ENCODE data around the gene COX5B. TPM values are rescaled to one million over a fixed set of nuclear protein-coding genes. Genes with fewer than 3 reads are reported as not detected.

The COX5B gene
- polyA plus RNA-seq, 1 donor (not counting 4 experiments of a cell fraction or from before 2014, with no cell fraction given) = 311 TPM

GRCh38 chr2:97660044-97660774 lies 14.3 kb downstream of the COX5B start:
- Histone ChIP-seq H3K79me2 (ENCODE audit: control insufficient read depth, insufficient read depth, low read length) (peaks cover 26% of the 10 kb centered on the region), H3K9ac (ENCODE audit: control insufficient read depth, extremely low read depth, insufficient read depth, low read length) (no peak overlapping the region), H2AFZ (ENCODE audit: control insufficient read depth, low read length) (no peak overlapping the region), H3K27me3 (ENCODE audit: control insufficient read depth, extremely low read depth, insufficient read depth, low read length) (no peaks in the 10 kb centered on the region), H3K27ac (ENCODE audit: control insufficient read depth, insufficient read depth, low read length) (no peak overlapping the region), H3K9me3 (ENCODE audit: control insufficient read depth, low read depth, low read length) (no peaks in the 10 kb centered on the region), H4K20me1 (ENCODE audit: control insufficient read depth, extremely low read depth, insufficient read depth, low read length) (no peaks in the 10 kb centered on the region), H3K4me2 (ENCODE audit: control insufficient read depth, extremely low read depth, insufficient read depth, low read depth, low read length) (no peak overlapping the region), H3K4me1 (ENCODE audit: control insufficient read depth, extremely low read depth, insufficient read depth, low read length) (peaks cover 9% of the 10 kb centered on the region), H3K36me3 (ENCODE audit: control insufficient read depth in 2 of 2, extremely low read depth in 1 of 2, insufficient read depth in 2 of 2, low read length in 2 of 2) (peaks cover 12 to 21% of the 10 kb centered on the region in 2 experiments), H3K9me1 (ENCODE audit: control insufficient read depth, extremely low read depth, insufficient read depth, low read length) (no peaks in the 10 kb centered on the region), H3K4me3 (ENCODE audit: control insufficient read depth in 2 of 3, extremely low read depth in 1 of 3, insufficient read depth in 2 of 3, low read depth in 1 of 3, low read length in 3 of 3) (no peak overlapping the region)
- DNase-seq (ENCODE audit: low read depth, low spot score) = no peak
- FAIRE-seq = no peak
- dilution Hi-C loops (cut with MboI; ENCODE audit: extremely low pct_ligation_motif_present, low sequenced_read_pairs) = no loop called here
- TF ChIP-seq, protein P1, sequence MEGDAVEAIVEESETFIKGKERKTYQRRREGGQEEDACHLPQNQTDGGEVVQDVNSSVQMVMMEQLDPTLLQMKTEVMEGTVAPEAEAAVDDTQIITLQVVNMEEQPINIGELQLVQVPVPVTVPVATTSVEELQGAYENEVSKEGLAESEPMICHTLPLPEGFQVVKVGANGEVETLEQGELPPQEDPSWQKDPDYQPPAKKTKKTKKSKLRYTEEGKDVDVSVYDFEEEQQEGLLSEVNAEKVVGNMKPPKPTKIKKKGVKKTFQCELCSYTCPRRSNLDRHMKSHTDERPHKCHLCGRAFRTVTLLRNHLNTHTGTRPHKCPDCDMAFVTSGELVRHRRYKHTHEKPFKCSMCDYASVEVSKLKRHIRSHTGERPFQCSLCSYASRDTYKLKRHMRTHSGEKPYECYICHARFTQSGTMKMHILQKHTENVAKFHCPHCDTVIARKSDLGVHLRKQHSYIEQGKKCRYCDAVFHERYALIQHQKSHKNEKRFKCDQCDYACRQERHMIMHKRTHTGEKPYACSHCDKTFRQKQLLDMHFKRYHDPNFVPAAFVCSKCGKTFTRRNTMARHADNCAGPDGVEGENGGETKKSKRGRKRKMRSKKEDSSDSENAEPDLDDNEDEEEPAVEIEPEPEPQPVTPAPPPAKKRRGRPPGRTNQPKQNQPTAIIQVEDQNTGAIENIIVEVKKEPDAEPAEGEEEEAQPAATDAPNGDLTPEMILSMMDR (optimal IDR thresholded peaks at IDR 0.05 in 1 of 3, IDR thresholded peaks at IDR 0.05 in 1 of 3, conservative IDR thresholded peaks at IDR 0.05 in 1 of 3; ENCODE audit: extremely low read depth in 1 of 3, insufficient read depth in 2 of 3, low read length in 3 of 3) = no peak

DNA sequence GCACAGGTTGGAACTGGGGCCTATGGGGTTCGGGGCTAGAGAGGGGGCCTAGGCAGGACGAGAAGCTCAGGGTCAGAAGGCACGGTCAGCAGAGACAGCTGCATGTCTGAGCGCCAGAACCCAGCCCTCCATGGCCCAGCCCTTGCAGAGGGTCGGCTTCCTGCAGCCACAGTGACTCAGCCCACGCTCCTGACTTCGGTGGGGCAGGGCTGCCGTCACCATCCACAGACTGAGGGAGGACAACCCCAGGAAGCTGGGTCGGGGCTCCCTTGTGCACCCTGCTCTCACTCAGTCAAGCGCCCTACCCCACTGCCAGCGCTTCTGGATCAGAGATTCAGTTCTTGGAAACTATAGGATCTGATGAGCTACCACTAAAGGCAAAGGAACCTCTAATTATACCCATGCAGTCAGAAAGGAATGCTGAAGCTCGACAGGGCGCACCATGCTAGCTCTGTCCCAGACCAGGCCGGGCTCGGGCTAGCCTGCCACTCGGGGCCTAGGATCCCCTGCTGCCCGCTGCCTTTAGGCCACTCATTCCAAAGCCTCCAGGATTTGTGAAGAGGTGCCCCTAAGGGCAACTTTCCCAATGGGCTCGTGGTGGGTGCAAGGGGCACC lies 15.0 kb downstream of the COX5B start:
- no peak overlapping the region for H3K9ac ChIP-seq (ENCODE audit: control insufficient read depth, extremely low read depth, insufficient read depth, low read length)
- no peak for DNase-seq (ENCODE audit: low read depth, low spot score)
- H3K27ac ChIP-seq (ENCODE audit: control insufficient read depth, insufficient read depth, low read length) = no peak overlapping the region
- dilution Hi-C loops (cut with MboI; ENCODE audit: extremely low pct_ligation_motif_present, low sequenced_read_pairs) = no loop called here
- peaks cover 12 to 21% of the 10 kb centered on the region in 2 experiments for H3K36me3 ChIP-seq (ENCODE audit: control insufficient read depth in 2 of 2, extremely low read depth in 1 of 2, insufficient read depth in 2 of 2, low read length in 2 of 2)
- no peaks in the 10 kb centered on the region for H3K27me3 ChIP-seq (ENCODE audit: control insufficient read depth, extremely low read depth, insufficient read depth, low read length)
- H3K4me3 ChIP-seq (ENCODE audit: control insufficient read depth in 2 of 3, extremely low read depth in 1 of 3, insufficient read depth in 2 of 3, low read depth in 1 of 3, low read length in 3 of 3) = no peak overlapping the region
- H3K9me3 ChIP-seq (ENCODE audit: control insufficient read depth, low read depth, low read length) = no peaks in the 10 kb centered on the region
- H3K79me2 ChIP-seq (ENCODE audit: control insufficient read depth, insufficient read depth, low read length) = peaks cover 26% of the 10 kb centered on the region
- FAIRE-seq = no peak
- peaks cover 9% of the 10 kb centered on the region for H3K4me1 ChIP-seq (ENCODE audit: control insufficient read depth, extremely low read depth, insufficient read depth, low read length)
- H4K20me1 ChIP-seq (ENCODE audit: control insufficient read depth, extremely low read depth, insufficient read depth, low read length) = no peaks in the 10 kb centered on the region
- no peak for TF ChIP-seq EZH2 (IDR thresholded peaks at IDR 0.05; ENCODE audit: low read length)
- TF ChIP-seq, protein P1 (optimal IDR thresholded peaks at IDR 0.05 in 1 of 3, IDR thresholded peaks at IDR 0.05 in 1 of 3, conservative IDR thresholded peaks at IDR 0.05 in 1 of 3; ENCODE audit: extremely low read depth in 1 of 3, insufficient read depth in 2 of 3, low read length in 3 of 3) = no peak
- no peak overlapping the region for H3K4me2 ChIP-seq (ENCODE audit: control insufficient read depth, extremely low read depth, insufficient read depth, low read depth, low read length)
- H2AFZ ChIP-seq (ENCODE audit: control insufficient read depth, low read length) = no peak overlapping the region
- H3K9me1 ChIP-seq (ENCODE audit: control insufficient read depth, extremely low read depth, insufficient read depth, low read length) = no peaks in the 10 kb centered on the region
